ENCODE measurements around the gene TRPT1.
A peak's percentile ranks its signal among the peaks of the same experiment; 100 is the strongest.

The TRPT1 gene

DNA sequence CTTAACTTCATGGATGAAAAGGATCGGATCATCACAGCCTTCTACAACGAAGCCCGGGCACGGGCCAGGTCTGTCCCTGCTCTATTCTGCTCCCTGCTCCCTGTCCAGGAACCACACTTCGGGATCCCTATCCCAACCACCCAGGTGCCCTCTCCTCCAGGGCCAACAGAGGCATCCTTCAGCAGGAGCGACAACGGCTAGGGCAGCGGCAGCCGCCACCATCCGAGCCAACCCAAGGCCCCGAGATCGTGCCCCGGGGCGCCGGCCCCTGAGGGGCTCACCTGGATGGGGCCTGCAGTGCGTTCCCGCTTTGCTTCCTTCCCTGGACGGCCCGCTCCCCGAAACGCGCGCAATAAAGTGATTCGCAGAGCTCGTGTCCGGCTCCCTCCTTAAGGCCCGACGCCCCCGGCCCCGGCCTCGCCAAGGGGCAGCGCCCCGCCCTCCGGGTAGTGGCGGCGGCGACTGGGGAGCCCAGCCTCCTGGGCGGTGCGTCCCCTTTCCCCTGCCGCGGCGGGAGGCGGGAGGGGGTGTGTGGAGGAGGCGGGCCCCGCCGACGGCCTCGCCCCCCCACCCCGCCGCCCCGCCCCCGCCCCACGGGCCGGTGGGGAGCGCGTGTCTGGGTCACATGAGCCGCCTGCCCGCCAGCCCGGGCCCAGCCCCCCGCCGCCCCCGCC lies 8.1 kb upstream of the TRPT1 start, which contains the start of gene VEGFB:
Gene VEGFB, plus strand, starts transcription at position 672 of the 674 bp plus-strand sequence. CDS start 250 bp downstream, outside the sequence.
- H3K36me3 ChIP-seq (ENCODE audit: insufficient read depth), result no peaks in the 10 kb centered on the region
- peak within 1 kb of the TSS; percentile 25; the same call in 1 of the 2 replicates for H3K9ac ChIP-seq
- peak within 1 kb of the TSS; percentile 88 for H3K4me2 ChIP-seq
- H3K79me2 ChIP-seq (ENCODE audit: insufficient read depth, low read depth), result no peaks in the 10 kb centered on the region
- TF ChIP-seq, protein P1, sequence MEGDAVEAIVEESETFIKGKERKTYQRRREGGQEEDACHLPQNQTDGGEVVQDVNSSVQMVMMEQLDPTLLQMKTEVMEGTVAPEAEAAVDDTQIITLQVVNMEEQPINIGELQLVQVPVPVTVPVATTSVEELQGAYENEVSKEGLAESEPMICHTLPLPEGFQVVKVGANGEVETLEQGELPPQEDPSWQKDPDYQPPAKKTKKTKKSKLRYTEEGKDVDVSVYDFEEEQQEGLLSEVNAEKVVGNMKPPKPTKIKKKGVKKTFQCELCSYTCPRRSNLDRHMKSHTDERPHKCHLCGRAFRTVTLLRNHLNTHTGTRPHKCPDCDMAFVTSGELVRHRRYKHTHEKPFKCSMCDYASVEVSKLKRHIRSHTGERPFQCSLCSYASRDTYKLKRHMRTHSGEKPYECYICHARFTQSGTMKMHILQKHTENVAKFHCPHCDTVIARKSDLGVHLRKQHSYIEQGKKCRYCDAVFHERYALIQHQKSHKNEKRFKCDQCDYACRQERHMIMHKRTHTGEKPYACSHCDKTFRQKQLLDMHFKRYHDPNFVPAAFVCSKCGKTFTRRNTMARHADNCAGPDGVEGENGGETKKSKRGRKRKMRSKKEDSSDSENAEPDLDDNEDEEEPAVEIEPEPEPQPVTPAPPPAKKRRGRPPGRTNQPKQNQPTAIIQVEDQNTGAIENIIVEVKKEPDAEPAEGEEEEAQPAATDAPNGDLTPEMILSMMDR (conservative IDR thresholded peaks at IDR 0.05; ENCODE audit: low read depth, low read length), result no peak
- no peaks in the 10 kb centered on the region for H4K20me1 ChIP-seq (ENCODE audit: insufficient read depth)
- H3K4me3 ChIP-seq (IDR thresholded peaks at IDR 0.05; ENCODE audit: insufficient read depth, low read depth, low read length), result peak within 1 kb of the TSS; percentile 40
- peak within 1 kb of the TSS; percentile 67 for H2AFZ ChIP-seq (ENCODE audit: low read depth)
- no peaks in the 10 kb centered on the region for H3K27me3 ChIP-seq (ENCODE audit: insufficient read depth, low read depth)
- peaks cover 23% of the 10 kb centered on the region for H3K4me1 ChIP-seq (ENCODE audit: low read depth, poor library complexity, severe bottlenecking)
- no peak within 1 kb of the TSS for H3K27ac ChIP-seq

DNA sequence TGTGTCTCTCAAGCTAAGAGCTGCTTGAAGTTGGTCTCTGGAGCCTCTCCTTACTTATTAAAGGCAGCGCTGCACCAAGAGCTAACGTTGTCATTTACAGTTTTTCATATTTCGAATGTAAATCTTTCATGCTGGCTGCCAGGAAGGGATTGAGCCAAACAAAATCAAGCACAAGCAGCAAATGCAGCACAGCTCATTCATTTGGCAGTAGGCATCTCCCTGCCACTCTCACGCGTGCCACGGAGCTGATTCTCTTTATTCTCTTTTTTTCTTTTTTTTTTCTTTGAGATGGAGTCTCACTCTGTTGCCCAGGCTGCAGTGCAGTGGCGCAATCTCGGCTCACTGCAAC lies 7.0 kb upstream of the TRPT1 start:
- Histone ChIP-seq H3K4me3 (IDR thresholded peaks at IDR 0.05; ENCODE audit: insufficient read depth, low read depth, low read length) (no peak overlapping the region), H3K27me3 (ENCODE audit: insufficient read depth, low read depth) (no peaks in the 10 kb centered on the region), H3K27ac (no peak overlapping the region), H3K4me1 (ENCODE audit: low read depth, poor library complexity, severe bottlenecking) (peaks cover 23% of the 10 kb centered on the region), H4K20me1 (ENCODE audit: insufficient read depth) (no peaks in the 10 kb centered on the region), H3K4me2 (no peak overlapping the region), H3K9ac (no peak overlapping the region), H2AFZ (ENCODE audit: low read depth) (no peak overlapping the region), H3K36me3 (ENCODE audit: insufficient read depth) (no peaks in the 10 kb centered on the region), H3K79me2 (ENCODE audit: insufficient read depth, low read depth) (no peaks in the 10 kb centered on the region)
- TF ChIP-seq, protein P1 (conservative IDR thresholded peaks at IDR 0.05; ENCODE audit: low read depth, low read length), result no peak

DNA sequence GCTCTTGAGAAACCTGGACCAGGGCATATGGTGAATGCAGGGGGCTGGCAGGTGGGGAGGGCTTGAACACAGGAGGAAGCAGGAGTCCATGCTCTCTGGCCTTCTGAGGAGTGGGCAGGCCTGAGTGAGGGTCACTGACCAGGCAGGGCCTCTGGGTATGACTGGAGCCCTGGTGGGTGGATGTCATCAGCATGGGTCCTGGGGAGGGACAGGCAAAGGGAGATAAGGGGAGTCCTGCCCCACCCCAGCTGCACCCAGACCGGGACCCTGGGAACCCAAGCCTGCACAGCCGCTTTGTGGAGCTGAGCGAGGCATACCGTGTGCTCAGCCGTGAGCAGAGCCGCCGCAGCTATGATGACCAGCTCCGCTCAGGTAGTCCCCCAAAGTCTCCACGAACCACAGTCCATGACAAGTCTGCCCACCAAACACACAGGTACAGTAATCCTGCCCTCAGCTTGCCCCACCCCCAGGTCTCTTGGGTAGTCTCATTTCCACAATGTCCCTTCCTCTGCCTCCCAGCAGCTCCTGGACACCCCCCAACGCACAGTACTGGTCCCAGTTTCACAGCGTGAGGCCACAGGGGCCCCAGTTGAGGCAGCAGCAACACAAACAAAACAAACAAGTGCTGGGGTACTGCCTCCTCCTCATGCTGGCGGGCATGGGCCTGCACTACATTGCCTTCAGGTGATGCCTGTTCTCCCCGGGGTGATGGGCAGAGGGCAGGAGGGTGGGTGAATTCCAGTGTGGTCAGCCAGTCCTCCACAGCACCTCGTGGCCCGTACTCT lies 6.4 kb upstream of the TRPT1 start:
- H2AFZ ChIP-seq (ENCODE audit: low read depth), result no peak overlapping the region
- H3K27me3 ChIP-seq (ENCODE audit: insufficient read depth, low read depth), result no peaks in the 10 kb centered on the region
- no peak overlapping the region for H3K27ac ChIP-seq

DNA sequence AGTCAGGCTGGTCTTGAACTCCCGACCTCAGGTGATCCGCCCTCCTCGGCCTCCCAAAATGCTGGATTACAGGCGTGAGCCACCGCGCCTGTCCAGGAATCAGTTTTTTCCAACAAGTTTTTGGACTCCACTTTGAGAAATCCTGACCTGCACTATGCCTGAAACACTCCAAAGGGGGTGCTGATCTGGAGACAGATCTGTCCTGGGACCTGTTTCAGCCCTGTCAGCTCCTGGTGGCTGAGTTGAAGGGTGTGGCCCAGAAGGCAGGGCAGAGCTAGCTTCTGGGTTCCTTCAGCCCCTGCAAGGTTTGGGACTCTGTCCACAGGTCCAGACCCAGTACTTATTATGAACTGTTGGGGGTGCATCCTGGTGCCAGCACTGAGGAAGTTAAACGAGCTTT lies 5.6 kb upstream of the TRPT1 start:
- H2AFZ ChIP-seq (ENCODE audit: low read depth), result no peak overlapping the region
- no peak overlapping the region for H3K9ac ChIP-seq
- no peaks in the 10 kb centered on the region for H4K20me1 ChIP-seq (ENCODE audit: insufficient read depth)
- H3K4me3 ChIP-seq (IDR thresholded peaks at IDR 0.05; ENCODE audit: insufficient read depth, low read depth, low read length), result no peak overlapping the region
- H3K4me2 ChIP-seq, result peak overlapping the region; percentile 76; the same call in 1 of the 2 replicates
- no peaks in the 10 kb centered on the region for H3K27me3 ChIP-seq (ENCODE audit: insufficient read depth, low read depth)
- peaks cover 34% of the 10 kb centered on the region for H3K4me1 ChIP-seq (ENCODE audit: low read depth, poor library complexity, severe bottlenecking)
- TF ChIP-seq, protein P1 (conservative IDR thresholded peaks at IDR 0.05; ENCODE audit: low read depth, low read length), result no peak
- no peaks in the 10 kb centered on the region for H3K36me3 ChIP-seq (ENCODE audit: insufficient read depth)
- no peaks in the 10 kb centered on the region for H3K79me2 ChIP-seq (ENCODE audit: insufficient read depth, low read depth)
- H3K27ac ChIP-seq, result no peak overlapping the region

More for the DNA sequence above, 6.4 kb upstream of the TRPT1 start:
- TF ChIP-seq, protein P1 (conservative IDR thresholded peaks at IDR 0.05; ENCODE audit: low read depth, low read length), result no peak
- no peak overlapping the region for H3K9ac ChIP-seq
- peaks cover 26% of the 10 kb centered on the region for H3K4me1 ChIP-seq (ENCODE audit: low read depth, poor library complexity, severe bottlenecking)
- no peak overlapping the region for H3K4me2 ChIP-seq
- no peaks in the 10 kb centered on the region for H3K36me3 ChIP-seq (ENCODE audit: insufficient read depth)
- no peaks in the 10 kb centered on the region for H3K79me2 ChIP-seq (ENCODE audit: insufficient read depth, low read depth)
- no peaks in the 10 kb centered on the region for H4K20me1 ChIP-seq (ENCODE audit: insufficient read depth)
- H3K4me3 ChIP-seq (IDR thresholded peaks at IDR 0.05; ENCODE audit: insufficient read depth, low read depth, low read length), result no peak overlapping the region
